B cell (primary cell): ENCODE results near the gene PPP1CB. TPM values are rescaled to one million over a fixed set of nuclear protein-coding genes. Genes with fewer than 3 reads are reported as not detected.

Experiments
- ATAC-seq: fragments of 200-7000 bp; cut with Tn5 transposase; one replicate; pipeline ENCODE4 v1.10.0; 2021; ENCODE audit warnings: low read depth, mild to moderate bottlenecking, moderate number of reproducible peaks, moderate library complexity
- CTCF ChIA-PET: fragments of 350-600 bp; sonication (Branson Sonifier 250); formaldehyde crosslinking; loops from one replicate; lab custom pipeline; 2021; ENCODE audit warnings: antibody characterized with exemption, inconsistent platforms; lab: Charles Lee
- POLR2A ChIA-PET: fragments of 350-600 bp; sonication (Branson Sonifier 250); formaldehyde crosslinking; loops from one replicate; lab custom pipeline; 2021; ENCODE audit warnings: antibody characterized with exemption; lab: Charles Lee
- DNase-seq: peaks from one replicate; pipeline ENCODE4 v3.0.0; 2013
- H2AFZ ChIP-seq: 2 replicates; pipeline ENCODE4 v1.6.1; 2012; ENCODE audit warnings: mild to moderate bottlenecking, low read depth, low read length; ENCODE audit not compliant: insufficient read depth, poor library complexity, severe bottlenecking
- H3K27ac ChIP-seq, 2 donors: 1 replicate in 1 of 2; 2 replicates in 1 of 2; pipeline ENCODE4 v1.5.1; 2012 to 2013; ENCODE audit warnings: low read length in 2 of 2, mild to moderate bottlenecking in 2 of 2, moderate library complexity in 1 of 2
- H3K27me3 ChIP-seq, 4 experiments: fragments of 200-600 bp in 1 of 4; sonication (generic) in 1 of 4; replicated peaks in 1 of 4; 1 replicate in 2 of 4; 2 replicates in 2 of 4; pipeline versions ENCODE4 v1.6.1 to v1.7.0; 2013 to 2016; ENCODE audit warnings: low read length in 3 of 4, mild to moderate bottlenecking in 2 of 4, mixed read lengths in 1 of 4, moderate library complexity in 1 of 4; ENCODE audit not compliant: insufficient read depth in 4 of 4, control insufficient read depth in 3 of 4; ENCODE audit errors: control extremely low read depth in 1 of 4
- H3K36me3 ChIP-seq, 2 experiments: replicated peaks in 1 of 2; 1 replicate in 1 of 2; 2 replicates in 1 of 2; pipeline versions ENCODE4 v1.6.1 to v1.7.1; 2013; ENCODE audit warnings: low read length in 1 of 2; ENCODE audit not compliant: insufficient read depth in 2 of 2, control insufficient read depth in 1 of 2; ENCODE audit errors: control extremely low read depth in 1 of 2, extremely low read depth in 1 of 2
- H3K4me1 ChIP-seq, 2 donors: fragments of 200-600 bp in 1 of 2; sonication (generic) in 1 of 2; 1 replicate in 1 of 2; 2 replicates in 1 of 2; pipeline versions ENCODE4 v1.5.1 to v1.6.1; 2013 to 2017; ENCODE audit warnings: low read length in 2 of 2; ENCODE audit not compliant: control insufficient read depth in 2 of 2, insufficient read depth in 2 of 2
- H3K4me2 ChIP-seq: replicated peaks from 2 replicates; pipeline ENCODE3; 2012; ENCODE audit warnings: mild to moderate bottlenecking, low read depth, low read length; ENCODE audit not compliant: poor library complexity, severe bottlenecking
- H3K4me3 ChIP-seq, 5 experiments: fragments of 200-600 bp in 1 of 5; sonication (generic) in 1 of 5; 1 replicate in 3 of 5; 2 replicates in 2 of 5; pipeline versions ENCODE4 v1.5.1 to v1.7.0; 2011 to 2016; ENCODE audit warnings: low read length in 4 of 5, mild to moderate bottlenecking in 4 of 5, low read depth in 2 of 5, control low read depth in 1 of 5, moderate library complexity in 1 of 5; ENCODE audit not compliant: insufficient read depth in 1 of 5; ENCODE audit errors: control extremely low read depth in 1 of 5, extremely low read depth in 1 of 5
- H3K79me2 ChIP-seq: fragments of 200-600 bp; sonication (generic); one replicate; pipeline ENCODE4 v1.6.0; 2016; ENCODE audit warnings: low read length; ENCODE audit not compliant: control insufficient read depth, insufficient read depth
- H3K9ac ChIP-seq: fragments of 200-600 bp; sonication (generic); 2 replicates; pipeline ENCODE4 v1.6.1; 2017; ENCODE audit warnings: mild to moderate bottlenecking, low read length, moderate library complexity
- H3K9me3 ChIP-seq, 3 donors: one replicate each; pipeline versions ENCODE4 v1.6.1 to v1.7.1; 2013; ENCODE audit warnings: low read length in 2 of 3; ENCODE audit not compliant: control insufficient read depth in 2 of 3, insufficient read depth in 1 of 3; ENCODE audit errors: control extremely low read depth in 1 of 3
- H4K20me1 ChIP-seq: 2 replicates; pipeline ENCODE4 v1.6.0; 2012; ENCODE audit warnings: mild to moderate bottlenecking, low read length; ENCODE audit not compliant: insufficient read depth, control insufficient read depth, poor library complexity, severe bottlenecking
- H3K27ac Mint-ChIP-seq: one replicate; pipeline ENCODE4 v1.8.0; 2021; ENCODE audit warnings: mixed read lengths
- H3K27me3 Mint-ChIP-seq: one replicate; pipeline ENCODE4 v1.8.0; 2021; ENCODE audit warnings: mixed read lengths
- H3K4me1 Mint-ChIP-seq: one replicate; pipeline ENCODE4 v1.8.0; 2021; ENCODE audit warnings: mixed read lengths
- H3K4me3 Mint-ChIP-seq: one replicate; pipeline ENCODE4 v1.8.0; 2021; ENCODE audit warnings: mixed read lengths
- H3K9me3 Mint-ChIP-seq: one replicate; pipeline ENCODE4 v1.8.0; 2022; ENCODE audit warnings: mixed read lengths; ENCODE audit not compliant: insufficient read depth
- EZH2 ChIP-seq: IDR thresholded peaks from 2 replicates; pipeline ENCODE4 v1.6.1; 2012; ENCODE audit warnings: borderline replicate concordance, low read depth, mild to moderate bottlenecking, moderate library complexity, low read length; ENCODE audit not compliant: insufficient read depth, poor library complexity, severe bottlenecking
- WGBS: methylation state at CpG from one replicate; pipeline ENCODE4 v1.1.5; 2013; ENCODE audit warnings: missing lambda C conversion rate; ENCODE audit not compliant: insufficient coverage; 5-methylcytosine and 5-hydroxymethylcytosine counted together
- intact Hi-C: fragments of 100-400 bp; cut with micrococcal nuclease; formaldehyde crosslinking; loops from one replicate; pipeline ENCODE4 v1.10.0; 2022
- polyA plus RNA-seq: library from polyadenylated mRNA; depleted of rRNA; stranded (reverse); fragments of >200 nt; gene quantifications from 2 replicates; pipeline ENCODE4 v1.2.3, GENCODE V29; 2012
- total RNA-seq, 2 donors: library from RNA; stranded (reverse); fragments of 120-200 nt in 1 of 2; gene quantifications; 1 replicate in 1 of 2; 2 replicates in 1 of 2; pipeline versions ENCODE4 v1.2.3 to v1.2.4, GENCODE V29; 2013 to 2022
- TF ChIP-seq, protein P1 (sequence below): fragments of 200-600 bp; IDR thresholded peaks from one replicate; pipeline ENCODE4 v1.8.0; 2022; ENCODE audit warnings: antibody characterized with exemption, mild to moderate bottlenecking

The PPP1CB gene
- total and polyA plus RNA-seq, 2 donors (not counting 1 experiment from before 2014, with no cell fraction given), result 26.9 to 152 TPM

DNA sequence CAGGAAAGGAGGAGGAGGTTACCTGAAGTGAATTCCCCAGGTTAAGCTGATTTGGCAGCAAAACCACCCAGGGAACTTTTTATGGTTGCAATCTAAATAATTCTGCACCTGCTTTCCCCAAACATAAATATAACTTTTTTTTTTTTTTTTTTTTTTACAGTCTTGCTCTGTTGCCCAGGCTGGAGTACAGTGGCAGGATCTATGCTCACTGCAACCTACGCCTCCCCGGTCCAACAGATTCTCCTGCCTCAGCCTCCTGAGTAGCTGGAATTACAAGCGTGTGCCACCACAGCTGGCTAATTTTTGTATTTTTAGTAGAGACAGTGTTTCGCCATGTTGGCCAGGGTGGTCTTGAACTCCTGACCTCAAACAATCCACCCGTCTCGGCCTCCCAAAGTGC is 16.1 kb upstream of the PPP1CB start:
- H3K27me3 Mint-ChIP-seq, result no peaks in the 10 kb centered on the region
- peaks cover 2 to 8% (median 5%) of the 10 kb centered on the region in 3 donors for H3K9me3 ChIP-seq
- H3K4me1 Mint-ChIP-seq, result peaks cover 6% of the 10 kb centered on the region
- no peak for ATAC-seq
- H3K4me3 ChIP-seq, result no peak overlapping the region
- ChIA-PET POLR2A (no interaction called here), CTCF (no interaction called here)
- intact Hi-C loops, result no loop called here
- H3K79me2 ChIP-seq, result no peaks in the 10 kb centered on the region
- WGBS, result 50% methylated on average over 2 of the region's 6 CpGs
- H4K20me1 ChIP-seq, result no peaks in the 10 kb centered on the region
- no peak overlapping the region for H2AFZ ChIP-seq
- no peak overlapping the region for H3K27ac Mint-ChIP-seq
- TF ChIP-seq EZH2, result no peak
- TF ChIP-seq, protein P1, sequence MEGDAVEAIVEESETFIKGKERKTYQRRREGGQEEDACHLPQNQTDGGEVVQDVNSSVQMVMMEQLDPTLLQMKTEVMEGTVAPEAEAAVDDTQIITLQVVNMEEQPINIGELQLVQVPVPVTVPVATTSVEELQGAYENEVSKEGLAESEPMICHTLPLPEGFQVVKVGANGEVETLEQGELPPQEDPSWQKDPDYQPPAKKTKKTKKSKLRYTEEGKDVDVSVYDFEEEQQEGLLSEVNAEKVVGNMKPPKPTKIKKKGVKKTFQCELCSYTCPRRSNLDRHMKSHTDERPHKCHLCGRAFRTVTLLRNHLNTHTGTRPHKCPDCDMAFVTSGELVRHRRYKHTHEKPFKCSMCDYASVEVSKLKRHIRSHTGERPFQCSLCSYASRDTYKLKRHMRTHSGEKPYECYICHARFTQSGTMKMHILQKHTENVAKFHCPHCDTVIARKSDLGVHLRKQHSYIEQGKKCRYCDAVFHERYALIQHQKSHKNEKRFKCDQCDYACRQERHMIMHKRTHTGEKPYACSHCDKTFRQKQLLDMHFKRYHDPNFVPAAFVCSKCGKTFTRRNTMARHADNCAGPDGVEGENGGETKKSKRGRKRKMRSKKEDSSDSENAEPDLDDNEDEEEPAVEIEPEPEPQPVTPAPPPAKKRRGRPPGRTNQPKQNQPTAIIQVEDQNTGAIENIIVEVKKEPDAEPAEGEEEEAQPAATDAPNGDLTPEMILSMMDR, result no peak
- DNase-seq, result no peak
- no peak overlapping the region for H3K4me3 Mint-ChIP-seq
- H3K9me3 Mint-ChIP-seq, result peaks cover 5% of the 10 kb centered on the region
- H3K4me1 ChIP-seq, result peaks cover 5 to 7% of the 10 kb centered on the region in 2 donors
- no peaks in the 10 kb centered on the region for H3K36me3 ChIP-seq
- H3K4me2 ChIP-seq, result no peak overlapping the region
- H3K27ac ChIP-seq, result no peak overlapping the region
- H3K9ac ChIP-seq, result no peak overlapping the region
- no peaks in the 10 kb centered on the region for H3K27me3 ChIP-seq

DNA sequence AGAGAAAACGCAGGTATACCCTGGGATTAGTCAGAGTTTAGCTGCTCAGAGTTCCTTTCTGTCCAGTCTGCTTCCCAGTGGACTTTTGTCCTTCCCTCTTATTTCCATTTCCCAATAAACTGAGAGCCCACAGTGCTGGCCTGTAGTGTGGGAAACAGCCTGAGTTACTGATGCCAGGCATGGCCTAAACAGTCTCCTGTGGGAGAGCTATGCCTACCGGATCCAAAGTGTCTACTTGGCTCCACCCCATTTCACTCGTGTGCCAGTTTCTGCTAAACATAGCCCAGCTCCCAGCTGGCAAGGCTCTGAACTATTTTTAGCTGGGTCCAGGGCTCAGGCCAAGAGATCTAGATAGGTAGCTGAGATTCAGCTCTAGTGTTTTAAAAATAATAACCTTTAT is 15.6 kb upstream of the PPP1CB start:
- CTCF ChIA-PET, result interaction anchor here (1.4 kb wide), 1 partner anchor 85 kb away, joined by 3 read pairs; no protein-coding TSS in a partner anchor
- WGBS, result 100% methylated on average over 2 of the region's 3 CpGs
- intact Hi-C loops, result no loop called here

More for the DNA sequence above, 15.6 kb upstream of the PPP1CB start:
- Mint-ChIP-seq H3K4me3 (no peak overlapping the region), H3K4me1 (peaks cover 3% of the 10 kb centered on the region), H3K27me3 (no peaks in the 10 kb centered on the region), H3K9me3 (peaks cover 5% of the 10 kb centered on the region), H3K27ac (no peak overlapping the region)
- DNase-seq (no peak), ATAC-seq (no peak)
- peaks cover 0 to 5% (median 0%) of the 10 kb centered on the region in 4 experiments for H3K27me3 ChIP-seq
- H4K20me1 ChIP-seq, result no peaks in the 10 kb centered on the region
- H3K79me2 ChIP-seq, result no peaks in the 10 kb centered on the region
- H2AFZ ChIP-seq, result no peak overlapping the region
- no peak overlapping the region for H3K4me3 ChIP-seq
- H3K27ac ChIP-seq, result no peak overlapping the region
- H3K4me1 ChIP-seq, result peaks cover under 1 to 4% of the 10 kb centered on the region in 2 donors
- H3K4me2 ChIP-seq, result no peak overlapping the region
- POLR2A ChIA-PET, result no interaction called here
- H3K36me3 ChIP-seq, result no peaks in the 10 kb centered on the region
- TF ChIP-seq, protein P1, result no peak
- TF ChIP-seq EZH2, result no peak
- H3K9me3 ChIP-seq, result peaks cover 2 to 8% (median 5%) of the 10 kb centered on the region in 3 donors
- H3K9ac ChIP-seq, result no peak overlapping the region
